Tibial nerve (tissue), 4 donors: ENCODE data around the gene TM4SF1.
"Not testable (repeated sequence)": the region's sequence is repeated elsewhere in the genome, so short reads cannot be mapped to it uniquely, and the experiment has no call there.

Source experiments
- EP300 ChIP-seq, 2 donors: sonication (generic); formaldehyde crosslinking; IDR thresholded peaks; one replicate each; pipeline ENCODE4 v1.6.1; 2017; ENCODE audit warnings: antibody characterized with exemption in 2 of 2, mild to moderate bottlenecking in 1 of 2
- POLR2A ChIP-seq, 2 donors: fragments of 450-650 bp; IDR thresholded peaks; one replicate each; pipeline ENCODE4 v1.6.1; 2017; ENCODE audit warnings: antibody characterized with exemption in 2 of 2, mild to moderate bottlenecking in 2 of 2, moderate library complexity in 2 of 2
- TF ChIP-seq, protein P1 (sequence below), 5 experiments: fragments of 200-600 bp in 3 of 5; fragments of 450-650 bp in 2 of 5; sonication (generic) in 3 of 5; IDR thresholded peaks; one replicate each; pipeline ENCODE4 v1.5.1; 2016 to 2019; ENCODE audit warnings: antibody characterized with exemption in 5 of 5, mild to moderate bottlenecking in 3 of 5, moderate library complexity in 2 of 5

DNA sequence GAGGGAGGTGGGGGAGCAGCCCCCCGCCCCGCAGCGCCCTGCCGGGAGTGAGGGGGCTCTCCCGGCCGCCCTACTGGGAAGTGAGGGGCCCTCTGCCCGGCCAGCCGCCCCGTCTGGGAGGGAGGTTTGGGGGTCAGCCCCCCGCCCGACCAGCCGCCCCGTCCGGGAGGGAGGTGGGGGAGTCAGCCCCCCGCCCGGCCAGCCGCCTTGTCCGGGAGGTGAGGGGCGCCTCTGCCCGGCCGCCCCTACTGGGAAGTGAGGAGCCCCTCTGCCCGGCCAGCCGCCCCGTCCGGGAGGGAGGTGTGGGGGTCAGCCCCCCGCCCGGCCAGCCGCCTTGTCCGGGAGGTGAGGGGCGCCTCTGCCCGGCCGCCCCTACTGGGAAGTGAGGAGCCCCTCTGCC is 2.8 kb upstream of the TM4SF1 start:
- TF ChIP-seq, protein P1, sequence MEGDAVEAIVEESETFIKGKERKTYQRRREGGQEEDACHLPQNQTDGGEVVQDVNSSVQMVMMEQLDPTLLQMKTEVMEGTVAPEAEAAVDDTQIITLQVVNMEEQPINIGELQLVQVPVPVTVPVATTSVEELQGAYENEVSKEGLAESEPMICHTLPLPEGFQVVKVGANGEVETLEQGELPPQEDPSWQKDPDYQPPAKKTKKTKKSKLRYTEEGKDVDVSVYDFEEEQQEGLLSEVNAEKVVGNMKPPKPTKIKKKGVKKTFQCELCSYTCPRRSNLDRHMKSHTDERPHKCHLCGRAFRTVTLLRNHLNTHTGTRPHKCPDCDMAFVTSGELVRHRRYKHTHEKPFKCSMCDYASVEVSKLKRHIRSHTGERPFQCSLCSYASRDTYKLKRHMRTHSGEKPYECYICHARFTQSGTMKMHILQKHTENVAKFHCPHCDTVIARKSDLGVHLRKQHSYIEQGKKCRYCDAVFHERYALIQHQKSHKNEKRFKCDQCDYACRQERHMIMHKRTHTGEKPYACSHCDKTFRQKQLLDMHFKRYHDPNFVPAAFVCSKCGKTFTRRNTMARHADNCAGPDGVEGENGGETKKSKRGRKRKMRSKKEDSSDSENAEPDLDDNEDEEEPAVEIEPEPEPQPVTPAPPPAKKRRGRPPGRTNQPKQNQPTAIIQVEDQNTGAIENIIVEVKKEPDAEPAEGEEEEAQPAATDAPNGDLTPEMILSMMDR (IDR thresholded peaks at IDR 0.05), result not testable (repeated sequence)
- not testable (repeated sequence) for TF ChIP-seq EP300, POLR2A (IDR thresholded peaks at IDR 0.05)
